Thoracic aorta (tissue), 2 donors: Measurements from ENCODE around the gene ACY1. TPM values are rescaled to one million over a fixed set of nuclear protein-coding genes. Genes with fewer than 3 reads are reported as not detected.

ENCODE experiments used
- ATAC-seq: fragments of 150-250 bp; one replicate; pipeline ENCODE4 v1.8.0; 2017; ENCODE audit warnings: low read depth; ENCODE audit not compliant: insufficient number of reproducible peaks, low FRiP score
- DNase-seq: peaks from one replicate; pipeline ENCODE4 v3.0.0-alpha.2; 2020; ENCODE audit warnings: low spot score
- H3K27ac ChIP-seq, 2 donors: fragments of 200-600 bp; sonication (generic); 1 replicate in 1 of 2; 2 replicates in 1 of 2; pipeline ENCODE4 v1.5.1; 2016; ENCODE audit warnings: mild to moderate bottlenecking in 2 of 2, moderate library complexity in 2 of 2
- H3K27me3 ChIP-seq: fragments of 200-600 bp; sonication (generic); replicated peaks from 2 replicates; pipeline ENCODE4 v1.6.0; 2016; ENCODE audit warnings: mild to moderate bottlenecking; ENCODE audit not compliant: insufficient read depth
- H3K36me3 ChIP-seq: fragments of 200-600 bp; sonication (generic); one replicate; pipeline ENCODE4 v1.5.1; 2016
- H3K4me1 ChIP-seq, 2 donors: fragments of 200-600 bp; sonication (generic); 1 replicate in 1 of 2; 2 replicates in 1 of 2; pipeline versions ENCODE4 v1.5.1 to v1.6.0; 2016; ENCODE audit warnings: low read depth in 2 of 2, mild to moderate bottlenecking in 1 of 2; ENCODE audit not compliant: control insufficient read depth in 1 of 2
- H3K4me3 ChIP-seq: fragments of 200-600 bp; sonication (generic); 2 replicates; pipeline ENCODE4 v1.5.1; 2016; ENCODE audit warnings: mild to moderate bottlenecking
- H3K9me3 ChIP-seq: fragments of 200-600 bp; sonication (generic); 2 replicates; pipeline ENCODE4 v1.5.1; 2016
- CTCF ChIP-seq: fragments of 200-600 bp; sonication (generic); IDR thresholded peaks from one replicate; pipeline ENCODE4 v1.5.1; 2019; ENCODE audit warnings: antibody characterized with exemption
- total RNA-seq, 2 donors: library from RNA; depleted of rRNA; stranded (reverse); fragments of >200 nt; gene quantifications; one replicate each; pipeline versions ENCODE4 v1.1.0 to v1.2.3, GENCODE V29; 2016

ACY1 gene
- total RNA-seq, 2 donors from 2014 or later = 6.1 to 12.3 TPM

GRCh38 chr3:52037291-52037690 is 54.0 kb downstream of the ACY1 start:
- H3K4me3 ChIP-seq = no peak overlapping the region
- ATAC-seq = no peak
- no peak for TF ChIP-seq CTCF
- H3K36me3 ChIP-seq = no peaks in the 10 kb centered on the region
- H3K27ac ChIP-seq = no peak overlapping the region
- no peaks in the 10 kb centered on the region for H3K27me3 ChIP-seq
- no peak for DNase-seq
- H3K9me3 ChIP-seq = no peaks in the 10 kb centered on the region
- H3K4me1 ChIP-seq = peaks cover 7 to 25% of the 10 kb centered on the region in 2 donors

DNA sequence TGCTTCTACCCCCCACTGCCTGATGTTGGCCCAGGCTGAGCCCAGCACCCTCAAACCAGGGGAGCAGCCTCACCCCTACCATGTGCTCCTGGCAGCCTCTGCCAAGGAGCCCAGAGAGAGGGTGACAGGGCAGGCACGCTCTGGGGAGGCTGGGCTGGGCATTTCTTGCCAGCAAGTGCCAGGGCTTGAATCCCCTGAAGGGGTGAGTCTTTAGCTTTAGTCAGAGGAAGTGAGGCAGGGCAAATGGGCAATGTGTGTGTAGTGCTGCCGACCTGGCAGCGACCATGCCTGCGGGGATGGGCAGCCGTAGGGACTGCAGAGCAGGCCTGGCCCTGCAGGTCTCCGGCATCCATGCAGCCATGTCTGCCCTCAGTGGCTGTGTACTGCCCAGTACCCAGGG is 54.9 kb downstream of the ACY1 start:
- Histone ChIP-seq H3K27ac (no peak overlapping the region), H3K4me1 (peaks cover 7 to 25% of the 10 kb centered on the region in 2 donors), H3K9me3 (no peaks in the 10 kb centered on the region), H3K36me3 (no peaks in the 10 kb centered on the region), H3K4me3 (no peak overlapping the region), H3K27me3 (no peaks in the 10 kb centered on the region)
- no peak for ATAC-seq
- no peak for TF ChIP-seq CTCF
- DNase-seq = no peak

Other genes starting within 250 kb of the ACY1 start
- not detected for gene IQCF6, start 204.3 kb upstream of the ACY1 start, total RNA-seq
- not detected for gene IQCF2, start 121.9 kb upstream of the ACY1 start, total RNA-seq
- gene IQCF5, start 107.9 kb upstream of the ACY1 start, total RNA-seq = not detected
- gene IQCF1, start 80.2 kb upstream of the ACY1 start, total RNA-seq = not detected
- gene RRP9, start 41.6 kb upstream of the ACY1 start, total RNA-seq = 10 to 100 TPM in 1 of 2 donors, 1 to 10 TPM in 1; 7.7 to 21.8 TPM
- 10 to 100 TPM; 10.9 to 21.4 TPM for gene PARP3, start 41.2 kb upstream of the ACY1 start, total RNA-seq
- not detected for gene GPR62, start 28.2 kb upstream of the ACY1 start, total RNA-seq
- gene PCBP4, start 16.1 kb upstream of the ACY1 start, total RNA-seq = 100 to 1,000 TPM; 127 to 144 TPM
- gene ABHD14B, start 9.5 kb upstream of the ACY1 start, total RNA-seq = 10 to 100 TPM; 28.6 to 55.2 TPM
- 10 to 100 TPM in 1 of 2 donors, 1 to 10 TPM in 1; 9.7 to 24.0 TPM for gene ABHD14A, start 8.5 kb upstream of the ACY1 start, total RNA-seq
- 100 to 1,000 TPM; 642 to 718 TPM for gene RPL29, start 12.4 kb downstream of the ACY1 start, total RNA-seq
- 10 to 100 TPM; 41.1 to 42.2 TPM for gene DUSP7, start 73.0 kb downstream of the ACY1 start, total RNA-seq
- gene POC1A, start 170.9 kb downstream of the ACY1 start, total RNA-seq = 1 to 10 TPM in 1 of 2 donors, not detected in 1; 8.1 TPM
- 10 to 100 TPM; 28.4 to 33.3 TPM for gene ALAS1, start 214.6 kb downstream of the ACY1 start, total RNA-seq
- gene TLR9, start 242.1 kb downstream of the ACY1 start, total RNA-seq = not detected